ENCODE data around the gene EVX2. TPM values are rescaled to one million over a fixed set of nuclear protein-coding genes. Genes with fewer than 3 reads are reported as not detected.

Gene EVX2
- total RNA-seq, 1 donor from 2014 or later: not detected

GRCh38 chr2:176094349-176094748, 10.6 kb upstream of the EVX2 start:
- no peak overlapping the region for H3K27ac Mint-ChIP-seq
- H3K36me3 Mint-ChIP-seq (ENCODE audit: insufficient read depth): no peaks in the 10 kb centered on the region
- H3K4me3 Mint-ChIP-seq (ENCODE audit: low read depth): no peak overlapping the region
- H3K4me1 Mint-ChIP-seq (ENCODE audit: low read depth): peaks cover 6% of the 10 kb centered on the region
- H3K27me3 Mint-ChIP-seq: peaks cover 92% of the 10 kb centered on the region
- no peak for DNase-seq (ENCODE audit: low spot score, unreplicated experiment)
- no peaks in the 10 kb centered on the region for H3K9me3 Mint-ChIP-seq (ENCODE audit: low read depth)
- no peak for TF ChIP-seq CTCF (IDR thresholded peaks at IDR 0.05; ENCODE audit: unreplicated experiment)

DNA sequence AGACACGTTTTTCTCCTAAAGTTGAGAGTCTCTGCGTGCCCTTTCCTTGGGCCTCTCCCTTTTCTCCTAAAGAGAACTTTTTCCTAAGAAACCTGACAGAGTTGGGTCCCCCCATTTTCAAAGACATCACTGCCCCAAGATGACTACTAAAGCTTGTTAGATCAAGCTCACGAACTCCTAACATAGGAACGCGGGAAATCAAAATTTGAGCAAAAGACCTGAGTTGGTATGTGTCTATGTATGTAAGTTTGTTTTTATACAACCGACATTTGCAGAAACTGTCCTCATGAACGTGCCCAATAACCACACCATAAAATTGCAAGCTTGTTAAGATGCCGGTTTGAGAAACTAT, 10.1 kb upstream of the EVX2 start:
- no peaks in the 10 kb centered on the region for H3K36me3 Mint-ChIP-seq (ENCODE audit: insufficient read depth)
- H3K27me3 Mint-ChIP-seq: peaks cover 92% of the 10 kb centered on the region
- TF ChIP-seq CTCF (IDR thresholded peaks at IDR 0.05; ENCODE audit: unreplicated experiment): no peak
- no peak overlapping the region for H3K4me3 Mint-ChIP-seq (ENCODE audit: low read depth)
- H3K27ac Mint-ChIP-seq: no peak overlapping the region
- H3K9me3 Mint-ChIP-seq (ENCODE audit: low read depth): no peaks in the 10 kb centered on the region
- DNase-seq (ENCODE audit: low spot score, unreplicated experiment): no peak
- peaks cover 6% of the 10 kb centered on the region for H3K4me1 Mint-ChIP-seq (ENCODE audit: low read depth)

- Mint-ChIP-seq H3K27ac (peak overlapping the region; percentile 72), H3K36me3 (ENCODE audit: insufficient read depth) (no peaks in the 10 kb centered on the region), H3K27me3 (peaks cover 92% of the 10 kb centered on the region), H3K4me3 (ENCODE audit: low read depth) (peak overlapping the region; percentile 37), H3K4me1 (ENCODE audit: low read depth) (peaks cover 6% of the 10 kb centered on the region), H3K9me3 (ENCODE audit: low read depth) (no peaks in the 10 kb centered on the region)
- no peak for DNase-seq (ENCODE audit: low spot score, unreplicated experiment)
- peak; percentile 24 for TF ChIP-seq CTCF (IDR thresholded peaks at IDR 0.05; ENCODE audit: unreplicated experiment)
Measured at GRCh38 chr2:176093145-176093897, 9.6 kb upstream of the EVX2 start.

DNA sequence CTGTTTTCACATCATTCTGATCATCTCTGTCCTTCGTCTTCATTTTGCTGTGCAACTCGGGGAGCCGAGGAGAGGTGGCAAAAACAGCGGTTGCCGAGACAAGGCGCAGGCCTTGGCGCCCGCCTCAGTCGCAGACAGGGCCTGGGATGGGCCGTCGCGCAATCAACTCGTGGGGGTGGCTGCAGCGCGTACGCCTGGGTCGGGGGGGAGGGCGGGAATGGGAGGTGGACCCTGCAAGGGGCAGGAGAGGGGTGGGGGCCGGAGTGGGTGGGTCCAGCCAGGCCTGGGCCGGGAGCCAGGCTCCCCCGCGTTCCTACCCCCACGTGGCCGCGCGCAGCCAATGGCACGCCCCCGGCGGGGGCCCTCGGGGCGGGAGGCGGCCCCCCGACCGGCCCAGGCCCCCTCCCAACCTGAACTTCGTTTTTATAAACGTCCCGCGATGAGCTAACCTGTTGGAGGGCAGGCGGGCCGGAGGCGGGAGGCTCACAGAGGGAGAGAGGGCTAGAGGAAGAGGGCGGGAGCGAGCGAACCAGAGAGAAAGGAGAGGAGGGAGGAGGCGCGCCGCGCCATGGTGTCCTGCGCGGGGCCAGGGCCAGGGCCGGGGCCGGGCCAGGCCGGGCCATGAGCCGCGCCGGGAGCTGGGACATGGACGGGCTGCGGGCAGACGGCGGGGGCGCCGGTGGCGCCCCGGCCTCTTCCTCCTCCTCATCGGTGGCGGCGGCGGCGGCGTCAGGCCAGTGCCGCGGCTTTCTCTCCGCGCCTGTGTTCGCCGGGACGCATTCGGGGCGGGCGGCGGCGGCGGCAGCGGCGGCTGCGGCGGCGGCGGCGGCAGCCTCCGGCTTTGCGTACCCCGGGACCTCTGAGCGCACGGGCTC, 8.7 kb upstream of the EVX2 start, which contains the start of gene HOXD13:
TSS of gene HOXD13 (plus strand) at position 452 of the 875 bp plus-strand sequence. CDS start at position 622, 170 bp downstream.
- H3K27ac Mint-ChIP-seq: peak within 1 kb of the TSS; percentile 72
- H3K27me3 Mint-ChIP-seq: peaks cover 92% of the 10 kb centered on the region
- H3K9me3 Mint-ChIP-seq (ENCODE audit: low read depth): no peaks in the 10 kb centered on the region
- H3K36me3 Mint-ChIP-seq (ENCODE audit: insufficient read depth): no peaks in the 10 kb centered on the region
- H3K4me1 Mint-ChIP-seq (ENCODE audit: low read depth): peaks cover 3% of the 10 kb centered on the region
- H3K4me3 Mint-ChIP-seq (ENCODE audit: low read depth): peak within 1 kb of the TSS; percentile 41
- TF ChIP-seq CTCF (IDR thresholded peaks at IDR 0.05; ENCODE audit: unreplicated experiment): no peak
- DNase-seq (ENCODE audit: low spot score, unreplicated experiment): no peak

Data from progenitor cell of endocrine pancreas (in vitro differentiated cells).